ENCODE measurements around the gene HCRT.
"Not testable (repeated sequence)": the region's sequence is repeated elsewhere in the genome, so short reads cannot be mapped to it uniquely, and the experiment has no call there.

HCRT gene, protein sequence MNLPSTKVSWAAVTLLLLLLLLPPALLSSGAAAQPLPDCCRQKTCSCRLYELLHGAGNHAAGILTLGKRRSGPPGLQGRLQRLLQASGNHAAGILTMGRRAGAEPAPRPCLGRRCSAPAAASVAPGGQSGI

DNA sequence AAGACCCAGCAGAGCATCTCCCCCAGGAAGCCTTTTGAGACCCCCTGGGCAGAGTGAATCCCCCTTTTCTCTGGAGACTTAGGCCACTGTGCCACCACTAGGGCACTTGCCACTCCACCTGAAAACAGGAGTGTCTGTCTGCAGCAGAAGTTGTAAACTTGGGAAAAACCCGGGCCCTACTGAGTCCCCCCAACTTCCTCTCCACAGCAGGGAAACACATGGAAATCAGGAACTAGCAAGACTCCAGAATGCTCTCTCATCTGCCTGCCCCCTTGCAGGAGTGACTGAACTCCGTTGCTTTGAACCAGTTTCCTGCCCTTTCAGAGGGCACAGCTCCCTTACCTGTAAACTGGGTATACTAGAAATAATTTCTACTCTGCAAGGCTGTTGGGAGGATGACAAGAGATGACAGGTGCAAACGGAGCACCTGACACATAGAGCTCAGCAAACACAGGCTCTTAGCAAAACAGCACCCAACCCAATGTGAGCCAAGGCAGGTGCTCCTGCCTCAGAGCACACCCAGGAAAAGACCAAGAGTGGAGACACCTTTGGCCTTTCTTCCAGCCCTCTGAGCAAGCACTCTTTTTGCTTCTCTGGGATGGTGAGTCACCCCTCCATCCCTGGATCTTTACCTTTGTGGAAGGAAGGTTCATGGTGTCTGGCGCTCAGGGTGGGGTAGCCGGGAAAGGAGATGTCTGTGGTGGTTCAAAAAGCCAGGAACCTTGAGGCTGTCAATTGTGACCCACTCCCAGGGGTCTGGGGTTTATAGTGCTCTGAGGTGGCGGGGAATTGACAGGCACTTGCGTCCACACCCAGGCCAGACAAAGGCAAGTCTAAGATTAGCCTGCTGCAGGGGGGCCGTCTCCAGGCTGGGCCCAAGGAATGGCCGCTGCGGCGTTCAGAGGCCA lies at the start of gene HCRT:
Gene HCRT (minus strand): TSS at position 740 of the 908 bp plus-strand sequence. CDS start 87 bp downstream, at position 653.
- H3K27ac Mint-ChIP-seq: peak within 1 kb of the TSS; percentile 62
- no peaks in the 10 kb centered on the region for H3K9me3 Mint-ChIP-seq
- peaks cover 3% of the 10 kb centered on the region for H3K27me3 Mint-ChIP-seq
- H3K4me3 Mint-ChIP-seq: peak within 1 kb of the TSS; percentile 94
- H3K4me1 Mint-ChIP-seq: peaks cover 32% of the 10 kb centered on the region
- no peaks in the 10 kb centered on the region for H3K36me3 Mint-ChIP-seq

DNA sequence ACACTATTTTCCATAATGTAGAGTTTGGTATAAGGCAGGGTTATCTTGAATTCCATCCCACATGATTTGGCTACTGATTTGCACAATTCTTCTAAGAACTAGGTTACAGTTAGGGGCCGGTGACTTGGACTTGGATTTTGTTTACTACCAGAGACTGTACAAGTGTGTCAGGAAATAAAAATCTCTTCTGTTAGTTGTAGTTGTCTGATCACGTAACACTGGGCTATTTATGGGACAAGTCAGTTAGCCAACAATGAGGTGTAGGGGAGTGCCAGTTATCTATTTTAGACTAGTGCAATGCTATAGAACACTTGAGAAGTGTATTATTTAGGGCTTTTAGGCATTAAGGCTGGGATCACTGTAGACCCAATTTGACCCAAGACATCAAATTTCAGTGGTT lies 48.7 kb upstream of the HCRT start:
- H3K36me3 Mint-ChIP-seq: no peaks in the 10 kb centered on the region
- H3K4me3 Mint-ChIP-seq: no peak overlapping the region
- H3K27me3 Mint-ChIP-seq: no peaks in the 10 kb centered on the region
- H3K9me3 Mint-ChIP-seq: no peaks in the 10 kb centered on the region
- peaks cover 51% of the 10 kb centered on the region for H3K4me1 Mint-ChIP-seq
- H3K27ac Mint-ChIP-seq: peak overlapping the region; percentile 20

DNA sequence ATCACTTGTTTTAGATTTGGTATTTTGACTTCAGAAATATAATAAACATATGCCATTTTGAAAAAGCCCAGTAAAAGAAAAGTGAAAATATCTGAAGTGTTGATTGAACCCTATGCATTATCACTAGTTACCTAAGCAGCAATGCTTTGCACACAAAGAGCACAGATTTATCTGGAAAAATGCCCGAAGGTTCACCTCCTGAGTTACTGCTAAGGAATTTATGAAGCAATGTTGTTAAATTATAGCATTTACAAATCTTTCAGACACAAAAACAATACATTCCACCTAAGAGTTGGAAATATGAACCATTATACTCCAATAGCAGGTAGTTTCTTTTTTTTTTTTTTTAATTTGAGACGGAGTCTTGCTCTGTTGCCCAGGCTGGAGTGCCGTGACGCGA lies 47.9 kb upstream of the HCRT start:
- no peaks in the 10 kb centered on the region for H3K9me3 Mint-ChIP-seq
- H3K4me3 Mint-ChIP-seq: no peak overlapping the region
- H3K27ac Mint-ChIP-seq: no peak overlapping the region
- peaks cover 3% of the 10 kb centered on the region for H3K36me3 Mint-ChIP-seq
- no peaks in the 10 kb centered on the region for H3K27me3 Mint-ChIP-seq
- peaks cover 51% of the 10 kb centered on the region for H3K4me1 Mint-ChIP-seq

DNA sequence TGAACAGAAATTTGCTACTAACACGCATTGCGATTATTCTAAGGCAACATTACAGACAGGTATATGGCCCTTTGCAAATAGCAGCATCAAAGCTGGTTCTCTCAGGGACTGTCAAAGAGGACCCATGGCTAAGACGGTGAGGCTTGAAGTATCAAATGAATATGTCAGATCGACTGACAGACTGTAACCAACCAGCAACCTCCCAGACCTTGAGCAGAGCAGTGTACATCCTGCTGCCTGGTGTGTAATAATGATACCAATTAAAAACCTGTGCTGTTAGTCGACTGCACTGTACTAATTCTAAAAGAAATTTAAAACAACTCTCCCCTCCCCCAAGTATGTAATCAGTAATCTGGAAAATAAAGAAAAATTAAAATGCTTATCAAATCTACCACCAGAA lies 45.0 kb upstream of the HCRT start:
- H3K27me3 Mint-ChIP-seq: no peaks in the 10 kb centered on the region
- peak overlapping the region; percentile 55 for H3K27ac Mint-ChIP-seq
- no peaks in the 10 kb centered on the region for H3K9me3 Mint-ChIP-seq
- H3K4me3 Mint-ChIP-seq: no peak overlapping the region
- H3K4me1 Mint-ChIP-seq: peaks cover 42% of the 10 kb centered on the region
- peaks cover 3% of the 10 kb centered on the region for H3K36me3 Mint-ChIP-seq

DNA sequence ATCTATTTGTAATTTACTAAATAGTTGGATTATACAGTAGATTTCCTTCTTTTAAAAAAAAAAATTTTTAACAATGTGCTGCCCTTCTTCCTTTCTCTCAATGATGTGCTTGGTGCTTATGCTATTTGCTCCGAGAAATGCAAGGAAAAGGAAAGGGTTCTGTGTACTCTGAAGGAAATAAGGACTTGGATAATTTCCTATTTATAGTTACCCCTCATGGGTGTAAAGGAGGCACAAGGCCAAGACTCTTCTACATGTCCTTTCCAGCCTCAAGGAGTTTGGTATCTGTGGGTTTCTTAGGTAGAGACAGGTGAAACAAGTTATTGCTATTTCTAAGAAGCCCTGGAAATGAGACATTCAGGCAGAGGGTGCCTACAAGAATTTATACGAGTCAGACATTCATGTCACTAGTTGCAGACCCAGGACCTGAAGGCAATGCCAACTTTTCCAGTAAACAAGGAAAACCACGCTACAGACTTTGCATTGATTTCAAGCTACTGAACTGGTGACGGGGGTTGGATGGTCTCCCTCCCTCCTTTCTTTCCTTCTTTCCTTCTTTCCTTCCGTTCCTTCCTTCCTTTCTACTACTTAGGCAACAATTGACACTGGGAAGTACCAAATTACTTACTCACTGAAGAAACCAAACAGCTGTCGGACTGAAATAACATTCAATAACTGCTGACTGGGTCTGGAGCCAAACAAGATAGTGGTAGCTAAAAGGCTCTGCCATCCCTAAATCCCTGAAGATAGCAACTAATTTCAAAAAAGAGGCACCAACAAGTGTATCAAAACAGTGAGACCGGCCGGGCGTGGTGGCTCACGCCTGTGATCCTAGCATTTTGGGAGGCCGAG lies 42.8 kb upstream of the HCRT start:
- peak overlapping the region; percentile 71 for H3K27ac Mint-ChIP-seq
- peaks cover 24% of the 10 kb centered on the region for H3K4me1 Mint-ChIP-seq
- H3K27me3 Mint-ChIP-seq: no peaks in the 10 kb centered on the region
- H3K36me3 Mint-ChIP-seq: peaks cover 5% of the 10 kb centered on the region
- no peak overlapping the region for H3K4me3 Mint-ChIP-seq
- no peaks in the 10 kb centered on the region for H3K9me3 Mint-ChIP-seq

DNA sequence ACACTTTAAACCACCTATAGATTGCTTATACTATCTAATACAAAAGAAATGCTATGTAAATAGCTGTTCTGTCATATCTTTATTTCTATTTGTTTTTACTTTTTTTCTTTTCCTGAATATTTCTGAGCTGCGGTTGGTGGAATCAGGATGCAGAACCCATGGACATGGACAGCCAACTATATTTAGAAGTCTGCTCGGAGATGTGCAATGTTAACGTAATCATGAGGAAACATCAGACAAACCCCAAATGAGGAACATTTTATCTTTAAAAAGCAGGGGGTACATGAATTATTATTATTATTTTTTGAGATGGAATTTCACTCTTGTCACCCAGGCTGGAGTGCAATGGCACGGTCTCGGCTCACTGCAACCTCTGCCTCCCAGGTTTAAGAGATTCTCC lies 40.4 kb upstream of the HCRT start:
- H3K36me3 Mint-ChIP-seq: peaks cover 7% of the 10 kb centered on the region

DNA sequence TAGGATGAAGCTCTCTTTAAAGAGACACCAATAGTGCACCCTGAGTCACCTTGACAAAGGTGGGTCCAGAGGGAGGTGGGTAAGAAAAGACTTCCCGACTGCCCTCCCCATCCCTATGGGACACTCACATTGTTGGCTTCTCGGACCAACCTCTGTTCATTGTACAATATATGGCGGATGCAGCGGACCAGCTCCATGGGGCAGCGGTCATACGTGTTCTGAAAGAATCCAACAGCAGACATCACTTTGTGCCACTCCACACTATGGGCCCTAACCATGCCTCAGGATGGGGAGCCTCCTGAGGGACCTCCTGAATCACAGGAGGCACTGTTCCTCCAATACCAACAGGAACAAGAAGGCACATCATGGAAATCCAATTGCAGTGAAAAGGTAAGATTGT lies 39.4 kb upstream of the HCRT start:
- Mint-ChIP-seq H3K4me1 (peaks cover 20% of the 10 kb centered on the region), H3K36me3 (peaks cover 7% of the 10 kb centered on the region), H3K9me3 (no peaks in the 10 kb centered on the region), H3K4me3 (no peak overlapping the region), H3K27ac (no peak overlapping the region), H3K27me3 (no peaks in the 10 kb centered on the region)

More for the DNA sequence above, 40.4 kb upstream of the HCRT start:
- Mint-ChIP-seq H3K4me1 (peaks cover 28% of the 10 kb centered on the region), H3K4me3 (no peak overlapping the region), H3K27me3 (no peaks in the 10 kb centered on the region), H3K9me3 (no peaks in the 10 kb centered on the region), H3K27ac (no peak overlapping the region)

DNA sequence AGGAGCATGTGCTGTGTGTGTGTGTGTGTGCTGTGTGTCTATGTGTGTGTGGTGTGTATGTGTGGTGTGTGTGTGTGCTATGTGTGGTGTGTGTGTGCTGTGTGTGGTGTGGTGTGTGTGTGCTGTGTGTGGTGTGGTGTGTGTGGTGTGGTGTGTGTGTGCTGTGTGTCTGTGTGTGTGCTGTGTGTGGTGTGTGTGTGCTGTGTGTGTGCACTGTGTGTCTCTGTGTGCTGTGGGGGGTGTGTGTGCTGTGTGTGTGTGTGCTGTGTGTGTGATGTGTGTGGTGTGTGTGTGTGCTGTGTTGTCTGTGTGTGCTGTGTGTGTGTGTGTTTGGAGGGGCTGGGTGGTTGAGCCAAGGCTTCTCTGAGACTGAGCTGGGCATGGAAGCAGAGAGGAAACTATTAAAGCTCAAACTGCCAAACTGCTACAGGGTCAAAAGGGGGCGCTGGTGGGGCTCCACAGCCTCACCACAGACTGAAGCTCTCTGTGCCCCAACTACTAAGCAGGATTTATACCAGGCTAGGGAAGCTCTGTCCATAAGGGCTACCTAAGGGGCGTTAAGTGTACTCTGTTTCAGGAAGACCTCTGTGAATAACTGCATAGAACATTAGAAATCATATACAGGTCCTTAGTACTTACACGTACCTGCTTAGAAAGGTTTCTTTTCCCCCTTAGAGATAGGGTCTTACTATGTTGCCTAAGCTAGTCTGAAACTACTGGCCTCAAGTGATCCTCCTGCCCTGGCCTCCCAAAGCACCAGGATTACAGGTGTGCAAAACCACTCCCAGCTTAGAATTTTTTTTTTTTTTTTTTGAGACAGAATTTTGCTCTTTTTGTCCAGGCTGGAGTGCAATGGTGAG lies 36.9 kb upstream of the HCRT start:
- Mint-ChIP-seq H3K9me3 (no peaks in the 10 kb centered on the region), H3K36me3 (peaks cover 7% of the 10 kb centered on the region), H3K27me3 (no peaks in the 10 kb centered on the region), H3K4me1 (peaks cover 10% of the 10 kb centered on the region), H3K4me3 (no peak overlapping the region), H3K27ac (peak overlapping the region; percentile 75)

DNA sequence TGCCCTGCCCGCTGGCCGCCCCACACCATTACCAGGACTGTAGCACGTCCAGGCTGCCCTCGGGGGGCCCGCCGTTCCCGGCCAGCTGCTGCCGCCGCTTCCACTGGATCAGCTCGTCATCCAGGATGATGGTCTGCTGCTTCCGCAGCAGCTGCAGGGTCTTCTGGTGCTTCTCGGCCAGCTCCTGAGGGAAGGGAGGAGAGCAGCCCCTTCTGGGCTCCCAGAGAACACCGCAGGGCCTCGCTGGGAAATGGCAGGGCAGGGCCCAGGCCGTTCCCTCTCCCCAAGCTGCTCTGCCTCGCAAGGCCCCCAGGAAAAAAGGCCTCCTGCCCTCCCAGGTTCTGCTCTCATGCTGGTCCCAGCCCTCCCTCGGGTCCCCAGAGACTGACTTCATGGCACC lies 34.0 kb upstream of the HCRT start:
- not testable (repeated sequence) for H3K27me3 Mint-ChIP-seq, H3K4me3 Mint-ChIP-seq, H3K27ac Mint-ChIP-seq, H3K9me3 Mint-ChIP-seq, H3K36me3 Mint-ChIP-seq, H3K4me1 Mint-ChIP-seq

DNA sequence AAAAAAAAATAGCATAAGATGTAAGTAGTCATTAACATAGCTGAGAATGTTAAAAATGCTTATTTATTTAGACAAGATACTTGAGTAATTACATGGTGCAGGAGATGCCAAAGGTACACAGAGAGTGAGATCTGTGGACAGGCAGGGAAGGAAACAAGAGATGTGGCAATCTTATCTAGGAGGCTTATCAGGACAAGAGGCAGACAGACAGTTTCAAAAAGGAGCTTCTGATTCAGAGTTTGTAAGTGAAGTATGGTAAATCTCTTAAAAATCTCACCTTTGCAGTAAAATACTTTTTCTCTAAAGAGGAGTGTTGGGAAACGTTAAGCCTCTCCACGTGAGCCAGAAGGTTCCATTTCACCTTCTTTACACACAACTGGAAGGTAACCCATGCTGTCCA lies 28.9 kb upstream of the HCRT start:
- peaks cover 10% of the 10 kb centered on the region for H3K36me3 Mint-ChIP-seq
- no peak overlapping the region for H3K4me3 Mint-ChIP-seq
- H3K27ac Mint-ChIP-seq: peak overlapping the region; percentile 26
- no peaks in the 10 kb centered on the region for H3K27me3 Mint-ChIP-seq
- H3K4me1 Mint-ChIP-seq: no peaks in the 10 kb centered on the region
- no peaks in the 10 kb centered on the region for H3K9me3 Mint-ChIP-seq

DNA sequence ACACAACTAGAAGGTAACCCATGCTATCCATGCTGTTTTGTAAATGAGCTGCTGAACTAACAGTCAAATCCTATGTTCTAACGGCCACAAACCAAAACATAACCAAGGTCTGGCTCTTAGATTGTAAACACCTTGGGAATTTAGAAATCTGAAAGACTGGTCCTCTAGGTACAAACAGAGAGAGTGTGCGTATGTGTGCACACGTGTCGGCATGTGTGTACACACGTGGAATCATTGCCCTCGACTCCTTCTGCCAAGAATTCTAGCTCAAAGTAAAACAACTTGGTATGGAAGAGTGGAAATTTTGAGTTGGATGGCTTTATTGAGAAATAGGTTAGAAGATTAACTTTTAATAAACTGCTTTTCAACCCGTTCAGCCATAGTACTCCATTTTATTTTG lies 27.1 kb upstream of the HCRT start:
- H3K9me3 Mint-ChIP-seq: no peaks in the 10 kb centered on the region
- no peaks in the 10 kb centered on the region for H3K27me3 Mint-ChIP-seq
- peaks cover 12% of the 10 kb centered on the region for H3K36me3 Mint-ChIP-seq
- H3K4me1 Mint-ChIP-seq: no peaks in the 10 kb centered on the region
- H3K27ac Mint-ChIP-seq: no peak overlapping the region
- H3K4me3 Mint-ChIP-seq: no peak overlapping the region

DNA sequence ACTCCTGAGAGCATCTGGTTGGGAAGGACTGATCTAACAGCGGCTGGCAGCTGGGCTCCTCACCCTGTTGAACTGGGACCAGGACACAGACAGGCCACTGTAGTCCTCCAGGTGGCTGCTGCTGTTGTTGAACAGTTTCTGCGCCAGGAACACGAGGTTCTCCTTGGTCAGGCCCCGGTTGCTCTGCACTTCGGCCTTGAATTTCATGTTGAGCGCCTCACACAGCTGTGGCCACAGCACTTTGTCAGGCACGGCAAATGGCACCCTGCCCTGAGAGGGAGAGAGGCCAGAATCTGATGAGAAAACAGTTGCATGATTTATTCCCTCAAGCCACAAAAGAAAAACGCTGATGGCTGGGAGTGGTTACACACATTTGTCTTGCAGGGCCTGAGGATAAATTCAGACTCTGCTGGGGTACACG lies 26.7 kb upstream of the HCRT start:
- H3K27ac Mint-ChIP-seq: peak overlapping the region; percentile 35
- not testable (repeated sequence) for H3K36me3 Mint-ChIP-seq, H3K4me3 Mint-ChIP-seq, H3K27me3 Mint-ChIP-seq, H3K4me1 Mint-ChIP-seq, H3K9me3 Mint-ChIP-seq

DNA sequence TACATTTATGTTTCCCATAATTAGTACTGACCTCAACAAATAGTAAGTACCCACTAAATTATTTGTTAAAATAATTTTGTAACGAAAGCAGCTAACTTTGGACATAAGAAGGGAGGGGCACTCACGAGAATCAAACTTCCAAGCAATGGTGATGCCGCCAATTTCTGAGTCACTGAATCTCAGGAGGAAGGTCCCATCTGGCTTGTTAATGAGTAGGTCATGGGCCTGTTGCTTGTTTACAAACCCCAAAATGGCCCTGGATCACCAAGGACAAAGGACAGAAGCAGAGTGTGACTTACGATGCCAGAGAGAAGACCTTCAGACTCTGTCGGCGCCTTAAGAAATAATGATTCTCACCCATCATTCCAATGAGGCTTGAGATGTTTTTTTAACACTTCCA lies 24.8 kb upstream of the HCRT start:
- Mint-ChIP-seq H3K27me3 (no peaks in the 10 kb centered on the region), H3K9me3 (no peaks in the 10 kb centered on the region), H3K4me3 (no peak overlapping the region), H3K4me1 (no peaks in the 10 kb centered on the region), H3K27ac (no peak overlapping the region), H3K36me3 (peaks cover 11% of the 10 kb centered on the region)

DNA sequence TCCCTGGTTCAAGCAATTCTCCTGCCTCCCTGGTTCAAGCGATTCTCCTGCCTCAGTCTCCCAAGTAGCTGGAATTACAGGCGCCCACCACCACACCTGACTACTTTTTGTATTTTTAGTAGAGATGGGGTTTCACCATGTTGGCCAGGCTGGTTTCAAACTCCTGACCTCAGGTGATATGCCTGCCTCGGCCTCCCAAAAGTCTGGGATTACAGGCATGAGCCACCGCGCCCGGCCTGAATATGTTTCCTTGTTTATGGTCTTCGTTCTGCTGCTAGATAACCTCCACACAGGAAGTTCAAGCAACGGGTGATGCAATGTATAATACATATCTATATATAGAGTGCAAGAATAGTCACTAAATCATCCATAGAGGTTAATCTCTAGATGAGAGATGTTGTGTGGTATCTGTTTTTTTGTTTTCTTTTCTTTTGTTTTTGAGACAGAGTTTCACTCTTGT lies 20.9 kb upstream of the HCRT start:
- peak overlapping the region; percentile 51 for H3K27ac Mint-ChIP-seq
- not testable (repeated sequence) for H3K27me3 Mint-ChIP-seq, H3K9me3 Mint-ChIP-seq, H3K4me1 Mint-ChIP-seq, H3K4me3 Mint-ChIP-seq, H3K36me3 Mint-ChIP-seq

DNA sequence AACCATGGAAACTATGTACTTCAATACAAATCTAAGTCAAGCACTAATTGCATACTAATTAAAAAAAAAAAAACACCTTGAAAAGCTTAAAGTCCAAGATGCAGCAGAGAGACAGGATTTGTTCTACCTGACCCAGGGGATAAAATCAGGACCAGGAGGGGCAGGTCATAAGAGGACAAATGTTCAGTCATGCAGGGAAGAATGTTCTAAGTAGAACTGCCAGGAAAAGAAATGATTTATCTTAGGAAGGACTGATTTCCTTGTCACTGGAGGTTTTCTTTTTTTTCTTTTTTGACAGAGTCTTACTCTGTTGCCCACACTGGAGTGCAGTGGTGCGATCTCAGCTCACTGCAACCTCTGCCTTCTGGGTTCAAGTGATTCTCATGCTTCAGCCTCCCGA lies 18.1 kb upstream of the HCRT start:
- H3K4me3 Mint-ChIP-seq: no peak overlapping the region
- H3K27me3 Mint-ChIP-seq: no peaks in the 10 kb centered on the region
- no peaks in the 10 kb centered on the region for H3K9me3 Mint-ChIP-seq
- H3K27ac Mint-ChIP-seq: peak overlapping the region; percentile 8
- peaks cover 4% of the 10 kb centered on the region for H3K36me3 Mint-ChIP-seq
- H3K4me1 Mint-ChIP-seq: no peaks in the 10 kb centered on the region
